ENCODE measurements around the gene LYSMD3. TPM values are rescaled to one million over a fixed set of nuclear protein-coding genes. Genes with fewer than 3 reads are reported as not detected.

The LYSMD3 gene
- polyA plus RNA-seq, 2 of the 4 experiments (the other 2 are of a cell fraction): 10.6 to 24.1 TPM

- TF ChIP-seq EHMT2 (IDR thresholded peaks at IDR 0.05; ENCODE audit: low read depth) (no peak), NR3C1 (IDR thresholded peaks at IDR 0.05) (no peak)
These were observed 41.9 kb upstream of the LYSMD3 start (continued) for GRCh38 chr5:90571147-90571773.

GRCh38 chr5:90570034-90570433 is 40.6 kb upstream of the LYSMD3 start:
- H3K4me2 ChIP-seq: no peak overlapping the region
- no peak for DNase-seq (ENCODE audit: low read depth in 1 of 2, low spot score in 1 of 2)
- CTCF ChIA-PET: no interaction called here
- ATAC-seq: no peak
- H3K4me1 ChIP-seq: no peaks in the 10 kb centered on the region
- POLR2A ChIA-PET: no interaction called here
- H3K4me3 ChIP-seq: no peak overlapping the region
- H3K27ac ChIP-seq: no peak overlapping the region
- no peaks in the 10 kb centered on the region for H3K9me3 ChIP-seq
- TF ChIP-seq REST (IDR thresholded peaks at IDR 0.05): no peak
- TF ChIP-seq CHD2 (IDR thresholded peaks at IDR 0.05; ENCODE audit: low read length, partially characterized antibody): no peak
- no peak for TF ChIP-seq RARB (CRISPR knock-in tag; IDR thresholded peaks at IDR 0.05)
- TF ChIP-seq HOXB5 (CRISPR knock-in tag; IDR thresholded peaks at IDR 0.05): no peak
- no peak for TF ChIP-seq MYC (IDR thresholded peaks at IDR 0.05; ENCODE audit: borderline replicate concordance, low read length)
- no peak for TF ChIP-seq EHMT2 (IDR thresholded peaks at IDR 0.05; ENCODE audit: low read depth)
- TF ChIP-seq PHF8 (IDR thresholded peaks at IDR 0.05; ENCODE audit: borderline replicate concordance, low read depth): no peak
- TF ChIP-seq RFX5 (IDR thresholded peaks at IDR 0.05): no peak
- TF ChIP-seq ATOH8 (CRISPR knock-in tag; IDR thresholded peaks at IDR 0.05; ENCODE audit: low read depth): no peak
- 1% methylated on average over 2 of the region's 2 CpGs for WGBS (ENCODE audit: missing lambda C conversion rate)
- no peak for FAIRE-seq

GRCh38 chr5:90569084-90569483 is 39.7 kb upstream of the LYSMD3 start:
- POLR2A ChIA-PET: no interaction called here

More at GRCh38 chr5:90569084-90569483, 39.7 kb upstream of the LYSMD3 start:
- DNase-seq (ENCODE audit: low read depth in 1 of 2, low spot score in 1 of 2): no peak
- 0% methylated on average over 1 of the region's 1 CpG for WGBS (ENCODE audit: missing lambda C conversion rate)
- Histone ChIP-seq H3K27ac (no peak overlapping the region), H3K4me2 (no peak overlapping the region), H3K4me1 (no peaks in the 10 kb centered on the region), H3K4me3 (no peak overlapping the region), H3K9me3 (no peaks in the 10 kb centered on the region)
- FAIRE-seq: no peak
- ATAC-seq: no peak
- TF ChIP-seq MAX (IDR thresholded peaks at IDR 0.05) (no peak), NR3C1 (IDR thresholded peaks at IDR 0.05) (no peak), ZNF302 (CRISPR knock-in tag; IDR thresholded peaks at IDR 0.05) (no peak), HEYL (CRISPR knock-in tag; IDR thresholded peaks at IDR 0.05) (no peak), HES2 (IDR thresholded peaks at IDR 0.05) (no peak), SMC3 (IDR thresholded peaks at IDR 0.05) (no peak), ELK1 (IDR thresholded peaks at IDR 0.05; ENCODE audit: low read depth, low read length) (no peak), EHF (CRISPR knock-in tag; IDR thresholded peaks at IDR 0.05) (no peak), TP53 (CRISPR knock-in tag; IDR thresholded peaks at IDR 0.05) (no peak), RCOR1 (IDR thresholded peaks at IDR 0.05; ENCODE audit: low read depth, low read length) (no peak), CBX8 (IDR thresholded peaks at IDR 0.05) (no peak), RFX5 (IDR thresholded peaks at IDR 0.05) (no peak), RNF2 (IDR thresholded peaks at IDR 0.05; ENCODE audit: borderline replicate concordance, low read depth) (no peak), ESRRA (IDR thresholded peaks at IDR 0.05; ENCODE audit: borderline replicate concordance, low read length) (no peak), TFCP2L1 (CRISPR knock-in tag; IDR thresholded peaks at IDR 0.05) (no peak), ZSCAN20 (CRISPR knock-in tag; IDR thresholded peaks at IDR 0.05) (no peak), HMGXB4 (CRISPR knock-in tag; IDR thresholded peaks at IDR 0.05; ENCODE audit: borderline replicate concordance) (no peak), CEBPB (IDR thresholded peaks at IDR 0.05) (no peak), HOXB13 (CRISPR knock-in tag; IDR thresholded peaks at IDR 0.05; ENCODE audit: low read depth) (no peak), SREBF2 (IDR thresholded peaks at IDR 0.05) (no peak)
- CTCF ChIA-PET: no interaction called here
